Common myeloid progenitor, CD34-positive (primary cell): ENCODE results near the gene RAB18.
"Not testable (repeated sequence)": the region's sequence is repeated elsewhere in the genome, so short reads cannot be mapped to it uniquely, and the experiment has no call there.

Experiments used
- CTCF ChIA-PET: fragments of 350-600 bp; sonication (Branson Sonifier 250); formaldehyde crosslinking; loops from one replicate; lab custom pipeline; 2021; ENCODE audit warnings: antibody characterized with exemption; lab: Charles Lee
- POLR2A ChIA-PET: fragments of 350-600 bp; sonication (Branson Sonifier 250); formaldehyde crosslinking; loops from one replicate; lab custom pipeline; 2021; ENCODE audit warnings: antibody characterized with exemption; lab: Charles Lee
- DNase-seq, 3 donors: peaks; one replicate each; pipeline versions ENCODE4 v3.0.0 to v3.0.0-alpha.2; 2013
- H3K27ac ChIP-seq, 2 experiments: 1 replicate in 1 of 2; 2 replicates in 1 of 2; pipeline ENCODE4 v1.7.0; 2013; ENCODE audit warnings: inconsistent platforms in 2 of 2, low read length in 2 of 2, mild to moderate bottlenecking in 2 of 2, low read depth in 1 of 2, moderate library complexity in 1 of 2; ENCODE audit not compliant: severe bottlenecking in 2 of 2, insufficient read depth in 1 of 2, poor library complexity in 1 of 2
- H3K27me3 ChIP-seq, 5 experiments: replicated peaks in 2 of 5; 1 replicate in 3 of 5; 2 replicates in 2 of 5; pipeline versions ENCODE4 v1.6.1 to v1.7.0; 2013; ENCODE audit warnings: low read length in 4 of 5, mild to moderate bottlenecking in 2 of 5, moderate library complexity in 2 of 5, inconsistent platforms in 1 of 5; ENCODE audit not compliant: insufficient read depth in 5 of 5, control insufficient read depth in 4 of 5
- H3K36me3 ChIP-seq, 4 experiments: 1 replicate in 2 of 4; 2 replicates in 2 of 4; pipeline versions ENCODE4 v1.6.1 to v1.7.0; 2013; ENCODE audit warnings: low read length in 3 of 4, control low read depth in 1 of 4, mild to moderate bottlenecking in 1 of 4; ENCODE audit not compliant: control insufficient read depth in 4 of 4, insufficient read depth in 4 of 4
- H3K4me1 ChIP-seq, 4 experiments: 1 replicate in 3 of 4; 2 replicates in 1 of 4; pipeline versions ENCODE4 v1.6.1 to v1.7.1; 2013; ENCODE audit warnings: low read length in 3 of 4, mild to moderate bottlenecking in 3 of 4, control low read depth in 1 of 4, inconsistent platforms in 1 of 4, moderate library complexity in 1 of 4; ENCODE audit not compliant: control insufficient read depth in 4 of 4, insufficient read depth in 4 of 4; ENCODE audit errors: control extremely low read depth in 1 of 4
- H3K4me3 ChIP-seq, 7 experiments: 1 replicate in 4 of 7; 2 replicates in 3 of 7; pipeline versions ENCODE4 v1.5.1 to v1.7.0; 2013; ENCODE audit warnings: mild to moderate bottlenecking in 7 of 7, low read length in 6 of 7, moderate library complexity in 6 of 7, inconsistent platforms in 2 of 7, low read depth in 2 of 7, control low read depth in 1 of 7; ENCODE audit not compliant: insufficient read depth in 4 of 7, control insufficient read depth in 1 of 7; ENCODE audit errors: extremely low read depth in 1 of 7
- H3K9me3 ChIP-seq, 5 experiments: 1 replicate in 4 of 5; 2 replicates in 1 of 5; pipeline versions ENCODE4 v1.6.1 to v1.7.1; 2013; ENCODE audit warnings: low read length in 4 of 5, mild to moderate bottlenecking in 2 of 5, inconsistent platforms in 1 of 5, low read depth in 1 of 5, moderate library complexity in 1 of 5; ENCODE audit not compliant: control insufficient read depth in 4 of 5, insufficient read depth in 2 of 5; ENCODE audit errors: control extremely low read depth in 1 of 5
- WGBS: methylation state at CpG from one replicate; pipeline ENCODE4 v1.1.5; 2013; ENCODE audit not compliant: insufficient coverage; 5-methylcytosine and 5-hydroxymethylcytosine counted together

The RAB18 gene

DNA sequence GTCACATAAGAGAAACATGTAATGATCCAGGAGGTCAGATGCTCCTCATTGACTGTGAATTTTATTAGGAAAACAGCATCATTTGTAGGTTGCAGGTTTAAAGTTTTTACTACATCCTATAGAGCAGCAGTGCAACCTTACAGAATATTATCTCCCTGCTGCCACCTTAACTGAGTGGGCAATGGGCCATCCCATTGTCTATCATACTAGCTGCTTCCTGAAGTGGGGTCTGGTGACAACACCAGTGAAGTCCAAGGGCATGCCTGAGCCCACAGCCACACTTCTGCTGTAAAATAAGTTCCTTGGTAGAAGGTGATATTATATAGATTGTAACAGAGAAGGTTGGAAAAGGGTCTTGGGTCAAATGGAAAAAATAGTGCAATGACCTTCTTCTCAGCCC is 4.0 kb upstream of the RAB18 start:
- POLR2A ChIA-PET, result no interaction called here

DNA sequence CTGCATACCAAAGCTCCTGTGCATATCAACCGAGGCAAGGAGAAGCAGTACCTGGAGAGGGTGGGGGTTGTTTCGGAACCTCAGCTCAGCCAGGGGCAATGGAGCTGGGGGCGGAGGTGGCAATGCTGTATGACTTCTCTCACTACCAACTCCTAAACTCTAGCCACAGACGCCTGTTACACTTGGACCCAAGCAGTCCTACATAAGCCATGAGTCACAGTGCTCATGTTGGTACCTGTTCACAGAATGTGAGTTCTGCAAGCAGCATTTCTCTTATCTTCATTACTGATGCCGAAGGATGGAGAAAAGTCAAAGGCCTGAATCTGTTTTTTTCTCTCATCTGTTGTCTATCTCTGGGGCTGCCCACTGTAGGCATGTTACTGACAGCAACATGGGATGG is 3.2 kb upstream of the RAB18 start:
- ChIA-PET CTCF (no interaction called here), POLR2A (no interaction called here)
- H3K4me3 ChIP-seq, result no peak overlapping the region
- WGBS, result 100% methylated on average over 4 of the region's 5 CpGs
- H3K36me3 ChIP-seq, result no peaks in the 10 kb centered on the region
- DNase-seq, result no peak
- peaks cover 6 to 18% (median 14%) of the 10 kb centered on the region in 4 experiments for H3K4me1 ChIP-seq
- peaks cover 0 to 3% (median 0%) of the 10 kb centered on the region in 5 experiments for H3K9me3 ChIP-seq
- H3K27ac ChIP-seq, result no peak overlapping the region
- H3K27me3 ChIP-seq, result no peaks in the 10 kb centered on the region

More for the DNA sequence above, 4.0 kb upstream of the RAB18 start:
- peak; percentile 7 to 73 (median 43) for DNase-seq
- no peaks in the 10 kb centered on the region for H3K27me3 ChIP-seq
- H3K27ac ChIP-seq, result no peak overlapping the region
- H3K4me1 ChIP-seq, result peaks cover 0 to 10% (median 9%) of the 10 kb centered on the region in 4 experiments
- peaks cover 0 to 3% (median 0%) of the 10 kb centered on the region in 5 experiments for H3K9me3 ChIP-seq
- CTCF ChIA-PET, result interaction anchor here (1.5 kb wide), 1 partner anchor 14 kb away, joined by 3 read pairs; no protein-coding TSS in a partner anchor
- H3K4me3 ChIP-seq, result no peak overlapping the region
- no peaks in the 10 kb centered on the region for H3K36me3 ChIP-seq

- Histone ChIP-seq H3K9me3 (no peaks in the 10 kb centered on the region), H3K4me1 (peaks cover 6 to 22% (median 17%) of the 10 kb centered on the region in 4 experiments), H3K27me3 (no peaks in the 10 kb centered on the region), H3K4me3 (peak overlapping the region in 5 of 7 experiments; percentile 77 to 94 (median 84)), H3K27ac (peak overlapping the region; percentile 91 to 94), H3K36me3 (peaks cover 0 to 2% (median 0%) of the 10 kb centered on the region in 4 experiments)
- 47% methylated on average over 3 of the region's 4 CpGs for WGBS
- DNase-seq, result no peak
- ChIA-PET CTCF (interaction anchor here (0.7 to 2.1 kb wide), 5 partner anchors 10 to 58 kb away, joined by 3 to 7 read pairs (median 4); no protein-coding TSS in a partner anchor), POLR2A (interaction anchor here (0.6 to 1.2 kb wide), 3 partner anchors 10 to 45 kb away, joined by 3 to 5 read pairs (median 4); no protein-coding TSS in a partner anchor)
These were observed 552 bp upstream of the RAB18 start for GRCh38 chr10:27503498-27504006.

DNA sequence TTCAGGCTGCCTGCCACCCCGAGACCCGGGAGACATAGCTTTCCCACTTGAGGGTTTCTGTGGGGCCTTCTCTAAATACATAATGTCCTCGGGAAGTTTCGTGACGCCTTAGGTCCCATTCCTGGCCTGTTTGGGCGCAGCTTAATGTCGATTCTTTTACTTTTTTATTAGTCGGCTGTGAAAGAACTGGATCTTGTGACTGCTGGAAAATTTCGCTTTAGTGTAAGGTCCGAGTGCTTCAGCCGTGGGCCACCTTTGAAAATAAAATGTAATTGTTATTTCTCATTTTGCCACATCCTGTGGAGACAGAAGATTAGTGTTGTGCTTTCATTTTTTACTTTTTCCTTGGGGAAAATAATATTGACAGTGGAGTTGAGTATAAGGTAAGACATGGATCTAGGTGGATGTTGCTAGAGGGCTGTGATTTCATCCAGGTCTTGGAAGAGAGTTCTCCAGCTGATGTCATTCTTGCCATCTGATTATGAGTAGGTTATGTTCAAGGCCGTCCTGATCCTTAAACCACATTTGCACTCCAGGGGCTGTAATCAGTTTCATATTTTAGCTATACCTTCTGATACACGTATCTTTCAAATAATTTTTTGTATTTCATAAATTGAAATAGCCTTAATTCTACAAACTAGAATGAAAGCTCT is 830 bp downstream of the RAB18 start:
- Histone ChIP-seq H3K36me3 (peaks cover 0 to 5% (median 1%) of the 10 kb centered on the region in 4 experiments), H3K4me1 (peaks cover 6 to 25% (median 17%) of the 10 kb centered on the region in 4 experiments), H3K27ac (peak overlapping the region; percentile 91 to 94), H3K27me3 (no peaks in the 10 kb centered on the region), H3K4me3 (peak overlapping the region; percentile 77 to 94 (median 84)), H3K9me3 (no peaks in the 10 kb centered on the region)
- ChIA-PET POLR2A (interaction anchor here (0.6 to 1.0 kb wide), 3 partner anchors 9 to 140 kb away, joined by 3 read pairs; no protein-coding TSS in a partner anchor), CTCF (interaction anchor here (1.0 to 1.6 kb wide), 4 partner anchors 25 to 59 kb away, joined by 3 to 7 read pairs (median 4); no protein-coding TSS in a partner anchor)
- WGBS, result 0% methylated on average over 7 of the region's 13 CpGs
- DNase-seq, result no peak

DNA sequence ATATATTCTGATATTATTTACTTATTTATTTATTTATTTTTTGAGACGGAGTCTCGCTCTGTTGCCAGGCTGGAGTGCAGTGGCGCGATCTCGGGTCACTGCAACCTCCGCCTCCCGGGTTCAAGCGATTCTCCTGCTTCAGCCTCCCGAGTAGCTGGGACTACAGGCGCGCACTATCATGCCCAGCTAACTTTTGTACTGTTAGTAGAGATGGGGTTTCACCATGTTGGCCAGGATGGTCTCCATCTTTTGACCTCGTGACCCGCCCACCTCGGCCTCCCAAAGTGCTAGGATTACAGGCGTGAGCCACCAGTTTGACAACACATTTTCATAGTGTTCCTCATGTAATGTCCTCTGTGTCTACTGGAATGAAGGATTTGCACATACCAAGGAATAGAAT is 1.4 kb downstream of the RAB18 start:
- Histone ChIP-seq H3K4me3 (peak overlapping the region in 4 of 7 experiments; percentile 3 to 94 (median 80)), H3K4me1 (peaks cover 6 to 25% (median 17%) of the 10 kb centered on the region in 4 experiments), H3K36me3 (peaks cover 0 to 11% (median 5%) of the 10 kb centered on the region in 4 experiments)
- DNase-seq, H3K9me3 ChIP-seq, H3K27me3 ChIP-seq, H3K27ac ChIP-seq: not testable (repeated sequence)
- WGBS, result 97% methylated on average over 12 of the region's 15 CpGs
- ChIA-PET CTCF (interaction anchor here (0.5 to 1.5 kb wide), 2 partner anchors 26 to 58 kb away, joined by 3 to 4 read pairs; no protein-coding TSS in a partner anchor), POLR2A (interaction anchor here (1.0 kb wide), 1 partner anchor 9 kb away, joined by 3 read pairs; no protein-coding TSS in a partner anchor)

GRCh38 chr10:27506280-27506679 is 2.2 kb downstream of the RAB18 start:
- Histone ChIP-seq H3K27me3 (no peaks in the 10 kb centered on the region), H3K36me3 (peaks cover 0 to 11% (median 7%) of the 10 kb centered on the region in 4 experiments), H3K9me3 (no peaks in the 10 kb centered on the region), H3K4me3 (no peak overlapping the region), H3K4me1 (peaks cover 6 to 25% (median 17%) of the 10 kb centered on the region in 4 experiments), H3K27ac (no peak overlapping the region)
- ChIA-PET CTCF (interaction anchor here (1.2 to 1.5 kb wide), 2 partner anchors 19 to 59 kb away, joined by 3 to 4 read pairs; no protein-coding TSS in a partner anchor), POLR2A (no interaction called here)
- no peak for DNase-seq
- WGBS, result 80% methylated on average over 1 of the region's 4 CpGs
